Hematopoietic multipotent progenitor cell treated with erythropoietin and hydrocortisone succinate and interleukin-3 and kit ligand, for 17 days (in vitro differentiated cells): Measurements from ENCODE around the gene CLEC19A.

ENCODE experiments used
- DNase-seq: peaks from one replicate; pipeline ENCODE4 v3.0.0-alpha.2; 2015; ENCODE audit warnings: low spot score

Gene CLEC19A

DNA sequence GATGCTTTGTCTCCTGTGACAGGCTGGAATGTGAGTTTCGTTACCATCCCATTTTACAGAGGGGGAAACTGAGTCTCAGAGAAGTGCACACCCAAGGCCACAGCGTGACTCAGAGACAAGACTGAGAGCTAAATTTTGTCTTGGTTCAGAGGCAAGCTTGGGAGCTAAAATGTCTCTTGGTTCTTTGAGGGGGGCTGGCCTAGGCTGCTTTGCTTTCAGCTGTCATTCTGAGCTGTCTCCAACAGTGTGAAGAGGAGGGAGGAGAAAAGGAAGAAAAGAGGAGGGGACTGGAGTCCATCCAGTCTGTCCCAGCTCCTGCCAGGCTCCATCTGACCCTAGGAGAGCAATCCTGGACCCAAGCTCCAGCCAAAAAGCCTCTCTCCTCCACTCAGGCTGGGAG is at the start of gene CLEC19A:
Gene CLEC19A, plus strand, starts transcription at position 301 of the 400 bp plus-strand sequence. CDS start 121 bp downstream, outside the sequence.
- DNase-seq = no peak

DNA sequence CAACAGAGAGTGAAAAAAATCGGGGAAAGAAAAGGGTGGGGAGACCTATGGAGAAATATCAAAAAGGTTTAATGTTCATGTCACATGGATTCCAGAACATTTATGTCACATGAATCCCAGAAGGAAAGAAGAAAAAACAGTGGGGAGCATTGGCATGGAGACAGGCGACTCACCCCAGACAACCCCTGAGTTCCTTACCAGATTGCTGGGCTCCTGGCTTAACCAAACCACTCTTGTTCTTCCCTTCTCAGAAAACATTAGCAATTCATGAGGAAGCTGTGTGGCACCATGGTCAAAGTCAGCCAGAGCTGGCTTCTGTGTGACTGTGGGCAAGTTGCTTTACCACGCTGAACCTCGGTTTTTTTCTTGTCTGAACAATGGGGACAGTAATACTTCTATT is 49.6 kb upstream of the CLEC19A start:
- no peak for DNase-seq

DNA sequence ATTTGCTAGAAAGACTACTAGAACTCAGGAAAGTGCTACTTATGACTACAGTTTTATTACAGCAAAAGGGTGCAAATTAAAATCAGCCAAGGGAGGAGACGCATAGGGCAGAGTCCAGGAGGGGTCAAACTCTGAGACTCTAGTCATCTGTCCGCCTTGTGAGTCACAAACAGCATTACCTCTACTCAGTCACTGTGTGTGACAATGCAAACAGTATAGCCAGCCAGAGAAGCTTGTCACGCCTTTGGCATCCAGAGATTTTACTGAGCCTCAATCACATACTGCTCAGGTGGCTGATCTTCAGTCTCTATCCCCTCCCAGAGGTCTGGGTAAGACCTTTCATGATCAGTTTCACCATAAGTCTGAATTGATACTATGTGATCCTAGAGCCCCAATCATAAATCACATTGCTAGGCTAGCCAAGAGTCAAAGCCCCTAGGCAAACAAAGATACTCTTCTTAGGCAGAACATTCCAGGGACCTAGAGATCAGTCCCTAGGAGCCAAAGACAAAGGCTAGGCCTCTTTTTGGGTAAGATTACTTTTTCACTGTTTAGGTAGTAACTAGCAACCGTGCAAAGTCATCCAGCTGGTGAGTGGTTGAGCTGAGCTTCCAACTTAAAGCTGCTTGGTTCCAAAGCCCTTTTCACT is 48.8 kb upstream of the CLEC19A start:
- DNase-seq = no peak

DNA sequence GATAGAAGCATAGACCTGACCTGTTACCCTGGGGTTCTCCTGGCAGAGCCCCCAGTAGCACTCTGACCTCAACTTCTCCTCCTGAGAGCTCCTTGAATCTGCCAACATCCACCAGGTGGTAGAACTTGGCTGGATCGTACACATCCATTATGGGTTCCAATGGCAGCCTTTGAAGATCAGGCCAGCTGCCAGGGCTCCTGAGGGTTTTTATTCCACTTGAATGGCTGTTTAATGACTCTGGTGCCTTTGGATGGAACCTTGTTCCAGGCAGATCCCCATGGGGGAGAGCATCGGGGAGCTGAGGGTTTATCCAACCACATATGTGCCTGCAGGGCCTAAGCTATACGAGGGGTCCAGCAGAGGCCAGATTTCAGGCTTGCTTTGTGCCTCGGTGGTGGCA is 47.1 kb upstream of the CLEC19A start:
- no peak for DNase-seq

DNA sequence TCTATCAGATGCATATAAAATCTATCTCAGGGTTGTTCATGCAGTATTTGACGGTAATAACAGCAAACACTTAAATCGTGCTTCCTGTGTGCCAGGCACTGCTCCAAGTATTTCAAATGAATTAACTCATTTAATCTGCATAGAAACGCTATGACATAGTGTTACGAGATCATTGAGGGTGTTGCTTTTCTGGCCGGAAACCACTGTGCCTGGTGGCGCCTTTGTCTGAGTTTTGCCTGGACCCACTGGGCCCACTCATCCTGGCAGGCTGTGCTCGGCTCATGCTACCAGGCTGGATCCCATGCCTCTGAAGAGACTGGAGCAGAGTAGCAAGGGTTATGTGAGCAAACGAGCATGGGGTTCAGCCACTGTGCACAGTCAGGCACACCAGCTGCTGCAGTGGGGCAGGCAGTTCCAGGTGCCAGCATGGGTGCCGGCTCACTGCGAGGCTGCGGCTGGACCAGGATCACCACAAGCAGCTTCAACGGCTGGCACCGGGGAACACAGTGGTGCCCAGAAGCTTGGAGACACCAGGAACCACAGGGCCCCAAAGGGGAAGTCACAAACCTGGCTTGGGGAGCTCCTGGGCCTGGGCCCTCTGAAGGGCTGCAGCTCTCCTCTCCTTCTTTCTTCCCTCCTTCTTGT is 45.9 kb upstream of the CLEC19A start:
- DNase-seq = no peak

DNA sequence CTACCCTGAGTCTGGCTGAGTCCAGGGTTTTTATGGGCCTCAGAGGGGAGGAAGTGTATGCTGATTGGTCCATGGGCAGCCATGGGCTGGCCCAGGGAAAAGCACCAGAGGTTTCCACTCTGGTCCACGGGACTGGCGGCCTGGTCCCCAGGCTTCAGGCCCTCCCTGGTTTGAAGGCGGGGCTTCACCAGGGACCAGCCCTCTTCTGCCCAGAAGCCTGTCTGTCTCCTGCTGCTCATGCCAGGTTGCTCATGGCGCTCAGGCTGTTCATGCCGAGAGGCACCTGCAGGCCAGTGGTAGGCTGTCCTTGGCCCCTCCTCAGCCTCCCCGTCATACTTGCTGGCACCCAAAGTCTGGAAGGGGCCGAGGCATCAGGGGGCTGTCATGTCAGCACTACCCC is 45.0 kb upstream of the CLEC19A start:
- DNase-seq = no peak

DNA sequence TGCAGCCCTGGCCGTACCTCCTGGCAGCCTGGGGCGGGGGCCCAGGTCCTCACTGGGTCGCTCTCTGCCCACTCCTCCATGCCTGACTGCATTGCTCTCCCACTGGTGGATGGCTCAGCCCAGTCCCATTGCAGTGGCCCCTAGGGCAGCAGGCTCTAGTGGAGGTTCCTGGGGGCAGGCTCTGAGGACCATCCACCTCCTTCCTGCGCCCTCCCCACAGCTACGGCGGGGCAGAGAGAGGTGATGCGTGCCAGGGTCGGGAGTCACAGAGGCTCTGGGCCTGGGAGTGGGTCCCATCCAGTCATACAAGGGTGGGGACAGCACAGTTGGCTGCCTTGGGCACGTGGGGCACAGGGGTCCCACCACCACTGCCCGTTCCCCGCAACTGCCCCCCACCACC is 44.0 kb upstream of the CLEC19A start:
- DNase-seq = no peak

DNA sequence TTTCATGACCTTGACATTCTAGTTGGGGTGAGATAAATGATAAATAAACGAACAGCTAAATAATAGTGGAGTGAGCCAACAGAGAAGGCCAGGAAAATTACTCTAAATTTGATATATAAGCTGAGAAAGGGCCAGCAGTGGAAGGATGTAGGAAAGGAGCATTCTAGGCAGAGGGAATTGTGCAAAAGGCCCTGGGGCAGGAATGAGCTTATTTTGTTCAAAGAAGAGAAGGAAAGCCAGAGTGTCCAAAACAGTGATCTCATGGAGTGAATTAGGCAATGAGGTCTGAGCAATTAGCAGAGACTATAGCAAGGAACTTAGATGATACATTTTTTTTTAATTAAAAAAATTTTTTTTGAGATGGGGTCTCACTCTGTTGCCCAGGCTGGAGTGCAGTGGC is 43.3 kb upstream of the CLEC19A start:
- no peak for DNase-seq

DNA sequence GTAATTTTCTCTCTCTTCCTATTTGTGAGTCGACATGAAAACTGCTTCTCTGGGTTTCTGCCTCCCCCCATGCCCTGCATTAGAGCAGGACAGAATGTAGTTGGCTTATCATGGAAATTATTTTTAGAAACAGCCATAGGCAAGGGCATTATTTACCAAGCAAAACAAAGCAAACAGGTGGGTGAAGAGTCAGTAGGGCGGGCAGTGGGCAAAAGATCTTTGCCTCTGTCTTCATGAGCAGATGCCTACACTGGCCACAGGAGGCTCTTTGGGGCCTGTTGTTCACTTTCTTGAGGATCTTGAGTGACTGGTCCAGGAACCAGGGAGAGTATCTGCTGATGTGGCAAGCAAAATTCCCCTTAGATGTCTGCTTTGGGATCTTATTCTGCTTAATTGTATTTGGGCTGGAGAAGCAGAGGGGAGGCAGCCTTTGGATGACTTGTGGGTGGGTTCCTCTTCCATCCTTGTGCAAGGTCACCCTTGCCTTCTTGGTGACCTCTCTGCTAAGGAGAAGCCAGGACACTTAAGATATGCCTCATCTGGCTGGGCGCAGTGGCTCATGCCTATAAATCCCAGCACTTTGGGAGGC is 42.5 kb upstream of the CLEC19A start:
- DNase-seq = no peak

DNA sequence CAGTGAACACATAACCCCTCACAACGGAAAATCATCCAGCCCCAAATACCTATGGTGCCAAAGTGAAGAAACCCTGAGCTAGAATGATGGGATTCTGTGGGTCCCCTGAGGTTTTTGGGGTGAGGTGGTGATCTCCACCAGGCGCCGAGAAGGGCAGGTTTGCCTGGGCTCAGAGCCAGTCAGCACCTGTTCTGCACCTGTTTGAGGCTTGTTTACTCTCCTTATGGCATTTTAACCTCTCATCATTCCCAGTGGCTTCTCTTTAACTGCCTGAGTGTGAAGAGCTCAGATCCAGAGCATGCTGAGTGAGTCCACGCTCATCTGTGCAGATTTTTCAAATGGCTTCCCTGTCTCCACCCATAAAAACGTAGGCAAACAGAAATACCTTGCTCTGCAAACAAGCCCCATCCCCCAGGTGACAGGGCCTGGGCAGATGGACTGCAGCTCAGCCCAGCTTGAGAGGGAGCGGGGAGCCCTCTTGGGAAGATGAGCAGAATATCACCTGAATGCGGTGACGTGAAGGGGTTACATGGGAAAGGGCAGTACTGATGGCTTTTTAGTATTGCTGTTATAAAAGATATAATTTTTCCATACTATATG is 40.1 kb upstream of the CLEC19A start:
- DNase-seq = no peak

DNA sequence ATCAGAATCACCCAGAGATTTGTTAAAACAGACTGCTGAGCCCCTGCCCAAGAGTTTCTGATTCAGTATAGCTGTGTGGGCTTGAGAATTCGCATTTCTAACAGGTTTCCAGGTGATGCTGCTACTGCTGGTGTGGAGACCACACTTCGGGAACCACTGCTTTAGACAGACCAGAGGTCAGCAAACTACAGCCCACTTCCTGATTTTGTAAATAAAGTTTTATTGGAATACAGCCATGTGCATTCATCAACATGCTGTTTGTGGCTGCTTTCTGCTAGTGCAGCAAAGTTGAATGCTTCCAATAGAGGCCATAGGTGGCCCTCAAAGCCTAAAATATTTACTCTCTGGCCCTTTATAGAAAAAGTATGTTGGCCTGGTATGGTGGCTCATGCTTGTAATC is 32.6 kb upstream of the CLEC19A start:
- no peak for DNase-seq

DNA sequence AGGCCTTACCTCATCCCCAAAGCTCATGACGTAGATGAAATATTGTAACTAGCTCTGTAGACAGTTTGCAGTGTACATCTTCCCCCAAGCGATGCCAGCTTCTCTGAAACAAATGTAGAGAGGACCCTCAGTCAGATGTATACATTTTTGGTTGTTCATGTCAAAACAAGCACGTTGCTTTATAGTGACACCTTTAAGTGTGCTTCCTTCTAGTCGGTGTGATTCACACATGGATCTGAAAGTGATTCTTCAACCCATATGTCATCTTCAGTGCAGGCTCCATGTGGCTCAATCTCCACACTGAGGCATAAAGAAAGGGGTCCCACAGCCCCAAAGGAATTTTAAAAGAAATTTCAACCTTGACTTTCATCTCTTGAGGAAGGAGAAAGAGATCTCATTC is 30.9 kb upstream of the CLEC19A start:
- no peak for DNase-seq

DNA sequence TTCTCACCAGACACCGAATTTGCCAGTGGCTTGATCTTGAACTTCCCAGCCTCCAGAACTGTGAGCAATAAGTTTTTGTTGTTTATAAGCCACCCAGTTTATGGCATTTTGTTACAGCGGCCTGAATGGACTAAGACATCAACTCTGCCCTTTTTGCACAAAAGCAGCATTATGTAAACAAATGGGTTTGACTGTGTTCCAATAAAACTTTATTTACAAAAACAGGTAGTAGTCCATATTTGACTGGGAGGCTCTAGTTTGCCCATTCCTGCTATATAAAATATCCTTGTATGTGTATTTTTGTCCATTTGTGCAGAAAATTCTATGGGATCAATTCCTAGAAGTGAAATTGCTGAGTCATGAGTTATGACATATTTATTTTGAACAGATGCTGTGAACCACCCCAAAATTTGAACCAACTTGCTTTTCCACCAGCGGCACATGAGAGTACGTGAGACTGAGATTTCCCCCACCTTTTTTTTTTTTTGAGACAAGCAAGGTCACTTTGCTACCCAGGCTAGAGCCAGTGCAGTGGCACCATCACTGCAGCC is 21.3 kb upstream of the CLEC19A start:
- DNase-seq = no peak

DNA sequence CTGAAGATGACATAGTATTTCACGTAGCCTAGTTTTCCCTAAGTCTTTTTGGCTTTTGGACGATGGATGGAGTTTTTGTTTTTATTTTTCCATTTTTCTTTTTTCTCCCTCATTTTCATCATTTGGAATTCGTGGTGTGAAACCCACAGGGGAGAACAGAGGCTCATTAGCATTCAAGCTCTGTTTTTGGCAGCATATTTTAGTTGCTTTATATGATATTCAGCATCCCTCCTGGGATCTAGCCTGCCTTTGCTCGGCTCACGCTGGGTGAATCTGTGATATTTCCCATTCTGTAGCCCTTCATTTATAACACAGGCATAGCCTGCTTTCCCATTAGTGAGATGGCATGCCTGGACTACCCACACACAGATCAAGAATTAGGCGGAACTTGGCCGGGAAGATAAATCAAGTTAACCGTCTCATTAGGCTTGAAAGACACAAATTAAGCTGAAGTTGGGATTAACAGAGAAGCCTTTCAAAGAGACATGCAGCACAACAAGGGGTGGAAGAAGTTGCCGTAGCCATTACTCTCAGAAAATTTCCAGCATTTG is 20.1 kb upstream of the CLEC19A start:
- DNase-seq = no peak

DNA sequence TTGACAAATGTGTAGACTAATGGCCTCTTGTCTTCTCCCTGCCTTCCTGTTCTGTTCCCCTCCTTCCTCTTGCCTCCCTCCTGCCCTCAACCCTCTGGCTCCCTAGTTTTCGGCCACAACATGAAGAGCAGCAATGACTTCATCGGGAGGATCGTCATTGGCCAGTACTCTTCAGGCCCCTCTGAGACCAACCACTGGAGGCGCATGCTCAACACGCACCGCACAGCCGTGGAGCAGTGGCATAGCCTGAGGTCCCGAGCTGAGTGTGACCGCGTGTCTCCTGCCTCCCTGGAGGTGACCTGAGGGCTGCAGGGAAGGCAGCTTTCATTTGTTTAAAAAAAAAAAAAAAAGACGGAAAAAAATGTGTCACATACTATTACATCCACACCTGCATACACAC is 18.8 kb upstream of the CLEC19A start:
- no peak for DNase-seq

DNA sequence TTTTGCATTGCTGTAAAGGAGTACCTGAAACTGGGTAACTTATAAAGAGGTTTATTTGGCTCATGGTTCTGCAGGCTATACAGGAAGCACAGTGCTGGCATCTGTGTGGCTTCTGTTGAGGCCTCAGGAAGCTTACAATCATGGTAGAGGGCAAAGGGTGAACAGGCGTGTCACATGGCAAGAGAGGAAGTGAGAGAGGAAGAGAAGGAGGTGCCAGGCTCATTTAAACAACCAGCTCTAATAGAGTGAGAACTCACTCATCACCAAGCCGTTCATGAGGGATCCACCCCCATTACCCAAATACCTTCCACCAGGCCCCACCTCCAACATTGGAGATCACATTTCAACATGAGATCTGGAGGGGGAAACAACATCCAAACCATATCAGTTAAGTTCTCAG is 16.4 kb upstream of the CLEC19A start:
- DNase-seq = no peak

DNA sequence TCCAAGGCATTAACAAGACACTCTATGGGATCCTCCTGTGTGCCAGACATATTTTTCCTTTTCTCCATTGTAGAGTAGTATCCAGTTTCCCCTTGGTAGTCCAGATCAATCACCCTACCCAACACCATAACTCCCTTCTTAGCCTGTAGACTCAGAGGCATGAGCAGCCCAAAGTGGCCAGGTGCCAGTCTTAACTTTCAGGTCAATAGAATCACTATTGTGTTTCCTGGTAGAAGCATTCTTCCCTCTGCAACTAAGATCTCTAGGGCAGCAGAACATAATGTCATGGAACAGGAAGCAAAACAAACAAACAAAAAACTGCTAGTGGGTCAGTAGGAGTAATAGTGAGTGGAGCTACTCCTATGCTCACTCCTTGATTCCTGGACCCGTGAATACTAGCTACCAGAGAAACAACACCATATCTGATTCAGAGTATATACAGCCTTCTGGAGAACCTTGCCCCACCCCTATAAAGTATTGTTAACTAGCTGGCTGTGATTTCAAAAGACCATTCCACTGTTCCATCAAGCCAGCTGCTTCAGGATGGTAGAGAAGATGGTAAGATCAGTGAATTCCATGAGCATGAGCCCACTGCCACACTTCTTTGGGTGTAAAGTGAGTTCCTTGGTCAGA is 11.2 kb upstream of the CLEC19A start:
- no peak for DNase-seq

DNA sequence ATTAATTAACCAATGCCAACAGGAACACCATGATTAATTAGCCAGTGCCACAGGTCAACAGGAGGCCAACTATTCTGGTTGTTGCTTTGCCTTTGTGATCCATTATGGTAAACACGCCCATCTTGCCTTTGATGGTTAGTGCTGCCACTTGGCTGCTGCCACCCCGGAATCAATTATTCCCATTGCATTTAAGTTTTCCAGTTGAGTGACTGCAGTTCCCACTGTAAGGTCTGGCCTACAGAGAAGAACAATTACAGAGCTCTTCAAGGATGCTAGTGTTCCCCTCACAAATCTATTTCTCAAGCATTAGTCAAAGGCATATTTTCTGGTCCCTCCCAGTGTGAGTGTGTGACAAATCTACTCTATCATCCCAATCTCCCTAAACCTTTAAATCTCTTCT is 7.1 kb upstream of the CLEC19A start:
- DNase-seq = no peak

DNA sequence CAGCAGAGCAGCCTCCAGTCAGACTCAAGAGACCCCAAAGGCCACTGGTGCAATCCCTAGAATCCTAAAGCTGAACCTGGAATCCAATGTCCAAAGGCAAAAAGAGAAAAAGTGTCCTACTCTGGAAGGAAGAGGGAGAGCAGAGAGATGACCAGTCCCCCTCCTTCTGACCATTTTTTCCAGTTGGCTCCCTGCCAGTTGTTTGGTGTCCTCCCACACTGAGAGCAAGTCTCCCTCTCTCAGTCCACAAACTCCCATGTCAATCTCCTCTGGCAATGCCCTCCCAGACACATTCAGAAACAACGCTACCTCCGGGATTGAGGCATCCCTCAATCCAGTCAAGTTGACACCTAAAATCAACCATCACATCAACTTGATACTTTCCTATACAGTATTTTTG is 4.3 kb upstream of the CLEC19A start:
- no peak for DNase-seq

DNA sequence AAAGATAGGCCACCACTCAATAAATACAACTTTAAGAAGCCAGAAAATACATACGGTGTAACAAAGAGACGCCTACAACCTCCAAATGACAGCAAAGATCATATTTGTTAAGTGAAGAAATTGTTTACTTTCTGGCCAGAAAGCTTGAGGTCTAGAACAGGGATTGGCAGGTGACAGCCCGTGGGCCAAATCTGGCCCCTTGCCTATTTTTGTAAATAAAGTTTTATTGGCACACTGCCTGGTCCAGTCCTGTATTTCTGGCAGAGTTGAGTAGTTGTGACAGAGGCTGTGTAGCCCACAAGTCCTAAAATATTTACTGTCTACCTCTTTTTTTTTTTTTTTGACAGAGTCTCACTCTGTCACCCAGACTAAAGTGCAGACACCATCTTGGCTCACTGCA is 3.4 kb upstream of the CLEC19A start:
- DNase-seq = no peak

DNA sequence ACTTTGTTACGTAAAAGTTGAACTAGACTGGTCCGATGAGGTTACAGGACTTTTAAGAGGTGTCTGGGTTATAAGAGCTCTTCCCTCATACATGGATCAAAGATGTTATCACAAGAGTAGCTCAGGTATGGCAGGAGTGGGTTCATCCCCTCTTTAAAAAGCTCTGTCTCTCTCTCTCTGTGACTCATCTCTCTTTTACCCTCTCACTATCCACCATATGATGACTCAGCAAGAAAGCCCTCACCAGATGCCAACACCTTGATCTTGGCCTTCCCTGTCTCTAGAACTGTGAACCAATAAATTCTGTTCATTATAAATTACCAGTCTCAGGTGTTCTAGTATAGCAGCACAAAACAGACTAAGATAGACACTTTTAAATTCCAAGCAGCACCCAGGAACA is 1.9 kb upstream of the CLEC19A start:
- no peak for DNase-seq

DNA sequence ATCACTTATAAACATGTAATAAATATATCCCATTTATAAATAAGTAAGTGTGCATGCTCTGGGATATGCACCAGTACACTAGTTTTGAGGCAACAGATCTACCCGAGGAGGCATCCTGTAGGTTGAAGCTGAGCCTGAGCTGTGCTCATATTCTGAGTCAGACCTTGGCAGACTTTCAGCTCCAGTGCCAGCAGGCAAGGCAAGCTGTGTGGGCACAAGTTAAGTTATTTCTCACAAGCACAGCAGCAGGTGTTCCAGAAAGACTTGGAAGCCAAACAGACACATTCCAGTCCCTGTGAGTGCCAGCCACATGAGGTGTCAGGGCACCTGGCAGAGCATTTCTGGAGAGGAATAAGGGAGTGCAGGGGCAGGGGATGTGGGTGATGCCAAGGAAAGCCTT is 1.3 kb upstream of the CLEC19A start:
- DNase-seq = no peak
